Stomach (tissue), 4 donors: ENCODE results near the gene ZKSCAN1.

Experiments used
- CTCF ChIP-seq, 7 experiments: fragments of 450-650 bp in 4 of 7; fragments of 200-600 bp in 3 of 7; sonication (generic) in 3 of 7; IDR thresholded peaks; one replicate each; pipeline ENCODE4 v1.5.1; 2016 to 2019; ENCODE audit warnings: antibody characterized with exemption in 7 of 7, control low read depth in 2 of 7, mild to moderate bottlenecking in 1 of 7
- EP300 ChIP-seq: sonication (generic); formaldehyde crosslinking; IDR thresholded peaks from one replicate; pipeline ENCODE4 v1.6.1; 2017; ENCODE audit warnings: antibody characterized with exemption
- POLR2A ChIP-seq, 4 donors: fragments of 450-650 bp; IDR thresholded peaks; one replicate each; pipeline ENCODE4 v1.6.1; 2016; ENCODE audit warnings: antibody characterized with exemption in 4 of 4, control low read depth in 2 of 4, mild to moderate bottlenecking in 1 of 4, moderate library complexity in 1 of 4
- POLR2AphosphoS5 ChIP-seq, 3 donors: sonication (generic); formaldehyde crosslinking; IDR thresholded peaks; one replicate each; pipeline ENCODE4 v1.6.1; 2016; ENCODE audit warnings: antibody characterized with exemption in 3 of 3

GRCh38 chr7:99997545-99998137 is 17.8 kb upstream of the ZKSCAN1 start:
- TF ChIP-seq CTCF (IDR thresholded peaks at IDR 0.05) (peak in 3 of 7 experiments; percentile 17 to 44 (median 40)), POLR2A (IDR thresholded peaks at IDR 0.05) (no peak), EP300 (no peak), POLR2AphosphoS5 (IDR thresholded peaks at IDR 0.05) (peak in 2 of 3 donors; percentile 79 to 83)
